HCT116 (cell line): ENCODE results near the gene GGT5.
"Not testable (repeated sequence)": the region's sequence is repeated elsewhere in the genome, so short reads cannot be mapped to it uniquely, and the experiment has no call there.

Source experiments
- CTCF ChIP-seq, 3 experiments: fragments of 200-600 bp in 1 of 3; sonication (generic) in 1 of 3; IDR thresholded peaks in 2 of 3; conservative IDR thresholded peaks in 1 of 3; 2 replicates each; pipeline ENCODE4 v1.5.1; 2012 to 2017; ENCODE audit warnings: low read depth in 2 of 3, low read length in 2 of 3, antibody characterized with exemption in 1 of 3, borderline replicate concordance in 1 of 3, control low read depth in 1 of 3, mild to moderate bottlenecking in 1 of 3, mixed read lengths in 1 of 3, mixed run types in 1 of 3, moderate library complexity in 1 of 3; ENCODE audit not compliant: insufficient read depth in 1 of 3
- EGR1 ChIP-seq: IDR thresholded peaks from 2 replicates; pipeline ENCODE4 v1.6.1; 2012; ENCODE audit warnings: low read depth
- EZH2 ChIP-seq: fragments of 200-600 bp; sonication (generic); IDR thresholded peaks from 2 replicates; pipeline ENCODE4 v1.6.1; 2017; ENCODE audit warnings: antibody characterized with exemption, mixed run types
- JUND ChIP-seq: IDR thresholded peaks from 2 replicates; pipeline ENCODE4 v1.6.1; 2012
- POLR2A ChIP-seq: IDR thresholded peaks from 2 replicates; pipeline ENCODE4 v1.7.0; 2011; ENCODE audit warnings: borderline replicate concordance; ENCODE audit not compliant: insufficient read depth, insufficient read length; ENCODE audit errors: extremely low read depth
- POLR2AphosphoS5 ChIP-seq: IDR thresholded peaks from 2 replicates; pipeline ENCODE4 v1.6.1; 2011; ENCODE audit warnings: mild to moderate bottlenecking, low read depth, low read length, moderate library complexity
- SP1 ChIP-seq: IDR thresholded peaks from 2 replicates; pipeline ENCODE4 v1.6.1; 2012; ENCODE audit warnings: low read depth
- TCF7L2 ChIP-seq: IDR thresholded peaks from 2 replicates; pipeline ENCODE4 v1.7.0; 2011; ENCODE audit warnings: borderline replicate concordance, inconsistent platforms; ENCODE audit not compliant: insufficient read depth, insufficient read length; ENCODE audit errors: extremely low read depth
- ZFX ChIP-seq: fragments of 450-650 bp; IDR thresholded peaks from 2 replicates; pipeline ENCODE4 v1.6.1; 2017
- ZNF274 ChIP-seq: fragments of 200-500 bp; sonication (Bioruptor generic); IDR thresholded peaks from 2 replicates; pipeline ENCODE4 v1.6.1; 2014; ENCODE audit warnings: mild to moderate bottlenecking, low read depth, low read length, inconsistent platforms

GRCh38 chr22:24249413-24249812 is 4.5 kb upstream of the GGT5 start:
- TF ChIP-seq EZH2; CTCF (IDR thresholded peaks at IDR 0.05 in 2 of 3, conservative IDR thresholded peaks at IDR 0.05 in 1 of 3; ENCODE audit: borderline replicate concordance in 1 of 3, insufficient read depth in 1 of 3, low read depth in 2 of 3, low read length in 2 of 3); POLR2AphosphoS5; ZFX; POLR2A; SP1; ZNF274; TCF7L2; EGR1; JUND: not testable (repeated sequence)
